GM12891 (cell line): ENCODE results near the gene NEK10.

Experiments used
- DNase-seq: peaks from one replicate; pipeline ENCODE4 v3.0.0; 2011; ENCODE audit warnings: low spot score; ENCODE audit not compliant: insufficient read length
- FAIRE-seq: peaks from 2 replicates; lab custom pipeline; 2011; peaks lifted over from hg19 to GRCh38; lab: Jason Lieb, UNC
- PAX5 ChIP-seq: IDR thresholded peaks from 2 replicates; pipeline ENCODE4 v1.6.1; 2011; ENCODE audit warnings: low read length, moderate library complexity, mild to moderate bottlenecking; ENCODE audit not compliant: insufficient read depth, severe bottlenecking
- POLR2A ChIP-seq: IDR thresholded peaks from 2 replicates; pipeline ENCODE4 v1.6.1; 2011; ENCODE audit warnings: low read depth, low read length, control low read depth
- POLR2AphosphoS5 ChIP-seq: IDR thresholded peaks from 2 replicates; pipeline ENCODE4 v1.6.1; 2011; ENCODE audit warnings: low read depth, low read length, control low read depth
- POU2F2 ChIP-seq: IDR thresholded peaks from 2 replicates; pipeline ENCODE4 v1.6.1; 2011; ENCODE audit warnings: low read depth, mild to moderate bottlenecking, control low read depth, low read length, moderate library complexity
- SPI1 ChIP-seq: IDR thresholded peaks from 2 replicates; pipeline ENCODE4 v1.6.1; 2011; ENCODE audit warnings: low read depth, low read length, control low read depth
- TAF1 ChIP-seq: IDR thresholded peaks from 2 replicates; pipeline ENCODE4 v1.6.1; 2011; ENCODE audit warnings: low read depth, low read length, control low read depth

Gene NEK10

GRCh38 chr3:27285668-27286067 lies 83.5 kb downstream of the NEK10 start:
- DNase-seq (no peak), FAIRE-seq (no peak)
- TF ChIP-seq POLR2A (no peak), POLR2AphosphoS5 (no peak), TAF1 (no peak), SPI1 (no peak), POU2F2 (no peak), PAX5 (no peak)

DNA sequence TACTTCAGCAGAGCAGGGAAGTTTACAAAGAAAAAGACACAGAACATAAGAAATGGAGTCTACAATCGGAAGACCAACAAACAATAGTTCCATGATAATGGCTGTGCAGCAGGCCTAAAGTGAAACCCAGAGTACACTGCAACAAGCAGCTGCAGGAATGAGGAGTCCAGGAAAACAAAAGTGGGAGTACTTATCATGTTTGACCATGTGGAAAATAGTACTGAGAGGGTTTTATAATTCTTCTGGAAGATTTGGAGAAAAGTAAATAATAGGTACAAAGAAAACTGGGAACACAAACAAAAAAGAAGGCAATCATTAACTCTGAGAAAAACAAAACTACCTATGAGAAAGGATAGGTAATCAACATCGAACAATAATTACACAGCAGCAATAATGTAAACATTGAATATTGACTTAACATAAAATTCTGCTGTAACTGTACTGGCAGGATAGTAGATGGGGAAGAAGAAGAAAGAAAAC lies 87.5 kb downstream of the NEK10 start:
- DNase-seq = no peak

GRCh38 chr3:27279123-27279522 lies 90.1 kb downstream of the NEK10 start:
- no peak for TF ChIP-seq POLR2AphosphoS5
- TF ChIP-seq TAF1 = no peak
- no peak for TF ChIP-seq POU2F2
- no peak for TF ChIP-seq PAX5
- TF ChIP-seq POLR2A = no peak
- no peak for TF ChIP-seq SPI1
- no peak for DNase-seq
- no peak for FAIRE-seq

More for the DNA sequence above, 87.5 kb downstream of the NEK10 start:
- no peak for FAIRE-seq
- TF ChIP-seq POU2F2 = no peak
- TF ChIP-seq POLR2AphosphoS5 = no peak
- TF ChIP-seq POLR2A = no peak
- no peak for TF ChIP-seq TAF1

- FAIRE-seq = no peak
- no peak for DNase-seq
- TF ChIP-seq TAF1 = no peak
- TF ChIP-seq POLR2AphosphoS5 = no peak
Measured at GRCh38 chr3:27278383-27279055, 90.7 kb downstream of the NEK10 start.

DNA sequence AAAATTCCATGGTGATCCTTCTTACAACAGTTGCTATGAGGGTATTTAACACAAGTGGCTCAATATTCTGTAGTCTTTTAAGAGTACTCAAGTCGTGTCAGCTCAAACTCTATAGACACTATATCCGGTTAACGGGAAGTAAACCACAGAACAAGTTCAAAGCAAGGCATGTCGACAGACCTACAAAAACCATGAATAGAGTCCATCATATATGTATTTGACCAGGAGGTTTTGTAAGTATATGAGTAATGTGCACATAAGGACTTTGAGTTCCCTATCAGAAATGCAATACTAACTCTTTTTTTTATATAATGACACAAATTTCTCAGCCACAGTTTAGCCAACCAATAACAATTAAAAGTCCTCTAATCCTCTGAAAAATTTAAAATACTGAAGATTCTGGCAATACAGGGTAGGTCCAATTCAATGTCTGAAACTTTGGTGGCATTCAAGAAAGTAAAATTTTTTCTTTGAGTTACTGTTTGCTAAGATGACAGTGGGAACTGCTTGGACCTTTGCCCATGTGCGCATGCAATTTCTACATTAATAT lies 93.7 kb downstream of the NEK10 start:
- no peak for DNase-seq
- TF ChIP-seq PAX5 (no peak), POLR2AphosphoS5 (no peak), POU2F2 (no peak), POLR2A (no peak), TAF1 (no peak), SPI1 (no peak)
- FAIRE-seq = no peak

GRCh38 chr3:27271890-27272289 lies 97.3 kb downstream of the NEK10 start:
- DNase-seq = no peak
- no peak for TF ChIP-seq PAX5
- no peak for TF ChIP-seq POU2F2
- TF ChIP-seq SPI1 = no peak
- TF ChIP-seq TAF1 = no peak
- no peak for TF ChIP-seq POLR2A
- no peak for TF ChIP-seq POLR2AphosphoS5
- no peak for FAIRE-seq

GRCh38 chr3:27254896-27255295 lies 114.3 kb downstream of the NEK10 start:
- no peak for FAIRE-seq
- TF ChIP-seq PAX5 = no peak
- no peak for TF ChIP-seq POU2F2
- no peak for TF ChIP-seq SPI1
- no peak for TF ChIP-seq POLR2A
- TF ChIP-seq POLR2AphosphoS5 = no peak
- TF ChIP-seq TAF1 = no peak
- no peak for DNase-seq

DNA sequence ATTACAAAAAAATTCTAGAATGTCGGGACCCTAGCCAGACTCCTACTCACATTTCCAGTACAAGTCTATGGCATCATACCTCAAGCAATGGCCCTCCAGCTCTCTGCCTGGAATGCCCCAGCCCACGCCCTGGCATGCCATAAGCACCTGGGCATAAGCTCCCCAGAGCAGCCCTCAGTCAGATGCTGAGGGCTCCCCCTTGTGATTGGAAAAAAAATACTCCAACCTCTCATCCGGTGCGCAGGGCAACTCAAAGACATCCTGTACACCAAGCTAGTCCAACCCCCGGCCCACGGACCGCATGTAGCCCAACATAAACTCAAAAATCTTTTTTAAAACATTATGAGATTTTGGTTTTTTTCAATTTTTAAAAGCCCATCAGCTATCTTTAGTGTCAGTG lies 115.4 kb downstream of the NEK10 start:
- TF ChIP-seq POLR2A (no peak), POLR2AphosphoS5 (no peak), PAX5 (no peak), TAF1 (no peak), POU2F2 (no peak), SPI1 (no peak)
- no peak for FAIRE-seq
- DNase-seq = no peak

DNA sequence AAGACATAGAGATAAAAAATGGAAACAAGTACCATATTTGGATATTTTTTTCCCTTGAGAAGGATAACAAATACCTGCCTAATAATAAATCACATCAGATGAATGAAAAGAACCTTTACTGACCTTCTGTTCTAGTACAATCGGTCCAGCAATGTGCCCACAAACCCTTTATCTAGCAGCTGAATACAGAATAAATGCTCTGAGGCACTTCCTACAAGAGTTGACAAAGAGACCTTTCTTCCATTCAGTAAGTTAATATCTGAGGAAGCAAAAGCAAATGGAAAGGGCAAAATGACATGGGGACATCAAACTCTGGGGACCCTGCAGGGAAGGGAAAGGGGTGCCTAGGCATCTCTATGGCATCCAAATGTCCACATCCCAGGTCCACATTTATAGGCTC lies 115.8 kb downstream of the NEK10 start:
- TF ChIP-seq PAX5 = no peak
- no peak for TF ChIP-seq POU2F2
- TF ChIP-seq SPI1 = no peak
- TF ChIP-seq TAF1 = no peak
- TF ChIP-seq POLR2AphosphoS5 = no peak
- FAIRE-seq (no peak), DNase-seq (no peak)

GRCh38 chr3:27252646-27253045 lies 116.5 kb downstream of the NEK10 start:
- FAIRE-seq (no peak), DNase-seq (no peak)
- TF ChIP-seq TAF1 (no peak), POLR2A (no peak), POU2F2 (no peak), PAX5 (no peak)
